AG10803 (cell line): ENCODE data around the gene CACTIN.
"Not testable (repeated sequence)": the region's sequence is repeated elsewhere in the genome, so short reads cannot be mapped to it uniquely, and the experiment has no call there.

Source experiments
- DNase-seq: peaks from one replicate; pipeline ENCODE4 v3.0.0; 2010; ENCODE audit warnings: low read depth
- H3K4me3 ChIP-seq: 2 replicates; pipeline ENCODE4 v1.5.1; 2011; ENCODE audit warnings: mild to moderate bottlenecking, low read length, control low read depth
- CTCF ChIP-seq: conservative IDR thresholded peaks from 2 replicates; pipeline ENCODE4 v1.5.1; 2011; ENCODE audit warnings: mild to moderate bottlenecking, low read length, control low read depth, inconsistent platforms

The CACTIN gene

GRCh38 chr19:3572132-3572854 lies 54.3 kb downstream of the CACTIN start:
- peak overlapping the region; percentile 78 for H3K4me3 ChIP-seq
- TF ChIP-seq CTCF, result no peak
- DNase-seq, result peak; percentile 100

- TF ChIP-seq CTCF, result no peak
- H3K4me3 ChIP-seq, result no peak overlapping the region
These were observed 56.0 kb downstream of the CACTIN start for GRCh38 chr19:3570606-3571011.

GRCh38 chr19:3570042-3570441 lies 56.5 kb downstream of the CACTIN start:
- H3K4me3 ChIP-seq, DNase-seq: not testable (repeated sequence)

More at GRCh38 chr19:3570606-3571011, 56.0 kb downstream of the CACTIN start:
- no peak for DNase-seq

DNA sequence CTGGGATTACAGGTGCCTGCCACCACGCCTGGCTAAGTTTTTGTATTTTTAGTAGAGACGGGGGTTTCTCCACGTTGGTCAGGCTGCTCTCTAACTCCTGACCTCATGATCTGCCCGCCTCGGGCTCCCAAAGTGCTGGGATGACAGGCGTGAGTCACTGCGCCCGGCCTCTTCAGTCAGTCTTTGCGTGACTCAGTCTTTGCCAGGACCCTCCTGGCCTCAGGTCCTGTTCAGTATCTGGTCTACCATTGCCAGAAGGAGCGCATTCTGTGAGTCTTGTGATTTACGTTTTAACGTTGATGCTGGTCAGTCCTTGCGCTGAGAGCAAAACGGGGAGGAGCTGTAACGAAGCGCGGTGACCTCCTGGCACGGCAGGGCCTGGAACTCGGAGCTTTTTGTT lies 61.5 kb downstream of the CACTIN start:
- no peak for TF ChIP-seq CTCF
- DNase-seq, result no peak
- no peak overlapping the region for H3K4me3 ChIP-seq

- H3K4me3 ChIP-seq, result no peak overlapping the region
- TF ChIP-seq CTCF, result no peak
- no peak for DNase-seq
These were observed 62.7 kb downstream of the CACTIN start for GRCh38 chr19:3563709-3564524.
